Neural crest cell (in vitro differentiated cells): ENCODE data around the gene TXNIP. TPM values are rescaled to one million over a fixed set of nuclear protein-coding genes. Genes with fewer than 3 reads are reported as not detected.
A peak's percentile ranks its signal among the peaks of the same experiment; 100 is the strongest.

Experiments used
- DNase-seq: peaks from one replicate; pipeline ENCODE4 v3.0.0; 2021; ENCODE audit warnings: low read depth, mixed read lengths, low spot score
- H3K27ac Mint-ChIP-seq: one replicate; pipeline ENCODE4 v1.8.0; 2021; ENCODE audit warnings: mild to moderate bottlenecking, mixed read lengths; ENCODE audit not compliant: unreplicated experiment
- H3K27me3 Mint-ChIP-seq: 2 replicates; pipeline ENCODE4 v1.8.0; 2021; ENCODE audit warnings: low read depth, mild to moderate bottlenecking, mixed read lengths
- H3K36me3 Mint-ChIP-seq: 2 replicates; pipeline ENCODE4 v1.8.0; 2021; ENCODE audit warnings: low read depth, mild to moderate bottlenecking, mixed read lengths
- H3K4me1 Mint-ChIP-seq: 2 replicates; pipeline ENCODE4 v1.8.0; 2021; ENCODE audit warnings: mixed read lengths
- H3K4me3 Mint-ChIP-seq: one replicate; pipeline ENCODE4 v1.8.0; 2021; ENCODE audit warnings: mild to moderate bottlenecking, mixed read lengths
- H3K9me3 Mint-ChIP-seq: 2 replicates; pipeline ENCODE4 v1.8.0; 2021; ENCODE audit warnings: mixed read lengths
- total RNA-seq: library from RNA; stranded (reverse); gene quantifications from 2 replicates; pipeline ENCODE4 v1.2.1, GENCODE V29; 2021
- TF ChIP-seq, protein P1 (sequence below): fragments of 200-600 bp; sonication (generic); conservative IDR thresholded peaks from 2 replicates; pipeline ENCODE4 v1.5.0; 2021; ENCODE audit warnings: antibody characterized with exemption, mild to moderate bottlenecking

TXNIP gene
- total RNA-seq, 1 donor from 2014 or later, result 83.5 TPM

DNA sequence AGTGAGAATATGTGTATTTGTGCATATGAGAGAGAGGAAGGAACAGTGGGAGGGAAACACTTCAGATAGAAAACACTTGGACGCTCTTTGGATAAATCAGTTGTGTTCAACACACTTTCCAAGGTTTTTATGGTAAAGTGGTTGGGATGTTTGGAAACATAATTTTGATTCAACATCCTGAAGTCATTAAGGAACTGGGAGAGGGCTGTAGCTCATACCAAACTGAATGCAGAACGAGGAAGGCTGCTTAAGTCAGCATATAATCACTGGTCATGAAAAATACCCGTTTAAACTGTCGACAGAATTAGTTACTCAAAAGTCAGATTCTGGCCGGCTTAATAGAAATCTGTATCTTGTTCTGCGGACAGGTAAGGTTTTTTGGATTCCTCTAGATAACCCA is 53.5 kb downstream of the TXNIP start:
- H3K4me1 Mint-ChIP-seq, result peaks cover 7% of the 10 kb centered on the region
- no peaks in the 10 kb centered on the region for H3K9me3 Mint-ChIP-seq
- H3K36me3 Mint-ChIP-seq, result peaks cover 3% of the 10 kb centered on the region
- H3K27ac Mint-ChIP-seq, result peak overlapping the region; percentile 73
- H3K27me3 Mint-ChIP-seq, result no peaks in the 10 kb centered on the region
- no peak overlapping the region for H3K4me3 Mint-ChIP-seq
- TF ChIP-seq, protein P1, sequence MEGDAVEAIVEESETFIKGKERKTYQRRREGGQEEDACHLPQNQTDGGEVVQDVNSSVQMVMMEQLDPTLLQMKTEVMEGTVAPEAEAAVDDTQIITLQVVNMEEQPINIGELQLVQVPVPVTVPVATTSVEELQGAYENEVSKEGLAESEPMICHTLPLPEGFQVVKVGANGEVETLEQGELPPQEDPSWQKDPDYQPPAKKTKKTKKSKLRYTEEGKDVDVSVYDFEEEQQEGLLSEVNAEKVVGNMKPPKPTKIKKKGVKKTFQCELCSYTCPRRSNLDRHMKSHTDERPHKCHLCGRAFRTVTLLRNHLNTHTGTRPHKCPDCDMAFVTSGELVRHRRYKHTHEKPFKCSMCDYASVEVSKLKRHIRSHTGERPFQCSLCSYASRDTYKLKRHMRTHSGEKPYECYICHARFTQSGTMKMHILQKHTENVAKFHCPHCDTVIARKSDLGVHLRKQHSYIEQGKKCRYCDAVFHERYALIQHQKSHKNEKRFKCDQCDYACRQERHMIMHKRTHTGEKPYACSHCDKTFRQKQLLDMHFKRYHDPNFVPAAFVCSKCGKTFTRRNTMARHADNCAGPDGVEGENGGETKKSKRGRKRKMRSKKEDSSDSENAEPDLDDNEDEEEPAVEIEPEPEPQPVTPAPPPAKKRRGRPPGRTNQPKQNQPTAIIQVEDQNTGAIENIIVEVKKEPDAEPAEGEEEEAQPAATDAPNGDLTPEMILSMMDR, result no peak
- DNase-seq, result no peak

Other genes starting within 250 kb of the TXNIP start
- 12.5 and 13.4 TPM in 2 replicates for gene RNF115, start 172.5 kb downstream of the TXNIP start, total RNA-seq
- gene POLR3C, start 172.4 kb downstream of the TXNIP start, total RNA-seq, result 38.4 and 38.5 TPM in 2 replicates
- gene NUDT17, start 150.9 kb downstream of the TXNIP start, total RNA-seq, result 4.5 TPM in 2 replicates
- gene PIAS3, start 137.5 kb downstream of the TXNIP start, total RNA-seq, result 35.1 and 38.7 TPM in 2 replicates
- 0.07 and 0.11 TPM in 2 replicates for gene ANKRD35, start 110.7 kb downstream of the TXNIP start, total RNA-seq
- 0.55 and 1.0 TPM in 2 replicates for gene ITGA10, start 86.5 kb downstream of the TXNIP start, total RNA-seq
- gene PEX11B, start 77.9 kb downstream of the TXNIP start, total RNA-seq, result 18.7 and 22.1 TPM in 2 replicates
- 273 and 285 TPM in 2 replicates for gene RBM8A, start 69.1 kb downstream of the TXNIP start, total RNA-seq
- 36.0 and 37.5 TPM in 2 replicates for gene LIX1L, start 38.6 kb downstream of the TXNIP start, total RNA-seq
- gene ANKRD34A, start 32.0 kb downstream of the TXNIP start, total RNA-seq, result 0.49 and 1.2 TPM in 2 replicates
- gene POLR3GL, start 31.9 kb downstream of the TXNIP start, total RNA-seq, result 14.6 and 15.5 TPM in 2 replicates
- gene HJV, start 25.2 kb upstream of the TXNIP start, total RNA-seq, result not detected in 2 replicates
- 2.1 and 2.2 TPM in 2 replicates for gene NBPF10, start 148.2 kb upstream of the TXNIP start, total RNA-seq
- 25.4 and 26.4 TPM in 2 replicates for gene NOTCH2NLA, start 232.4 kb upstream of the TXNIP start, total RNA-seq